Measurements from ENCODE around the gene CC2D2B. TPM values are rescaled to one million over a fixed set of nuclear protein-coding genes. Genes with fewer than 3 reads are reported as not detected.
"Not testable (repeated sequence)": the region's sequence is repeated elsewhere in the genome, so short reads cannot be mapped to it uniquely, and the experiment has no call there.

The CC2D2B gene
- total RNA-seq, 4 donors from 2014 or later: 1.1 to 30.5 (median 2.0) TPM

GRCh38 chr10:95873651-95874050, 34.1 kb upstream of the CC2D2B start:
- H3K36me3 ChIP-seq: peaks cover 0 to 4% (median 0%) of the 10 kb centered on the region in 3 donors
- H3K27ac ChIP-seq: no peak overlapping the region
- no peak for TF ChIP-seq POLR2A (IDR thresholded peaks at IDR 0.05)
- TF ChIP-seq CTCF (IDR thresholded peaks at IDR 0.05): no peak
- H3K4me3 ChIP-seq: no peak overlapping the region
- H3K27me3 ChIP-seq: no peaks in the 10 kb centered on the region
- no peaks in the 10 kb centered on the region for H3K4me1 ChIP-seq
- no peak for DNase-seq
- peaks cover 0 to 6% (median 0%) of the 10 kb centered on the region in 4 donors for H3K9me3 ChIP-seq

- not testable (repeated sequence) for H3K4me1 ChIP-seq, H3K4me3 ChIP-seq, H3K36me3 ChIP-seq, DNase-seq, H3K9me3 ChIP-seq, H3K27ac ChIP-seq, H3K27me3 ChIP-seq
These were observed 33.0 kb upstream of the CC2D2B start for GRCh38 chr10:95874783-95875182.

- no peak for DNase-seq
- H3K4me3 ChIP-seq: no peak overlapping the region
These were observed 31.0 kb upstream of the CC2D2B start for GRCh38 chr10:95876756-95877155.

GRCh38 chr10:95877881-95878280, 29.9 kb upstream of the CC2D2B start:
- no peak for DNase-seq
- Histone ChIP-seq H3K27ac (no peak overlapping the region), H3K4me1 (no peaks in the 10 kb centered on the region), H3K27me3 (no peaks in the 10 kb centered on the region), H3K36me3 (peaks cover 0 to 4% (median 0%) of the 10 kb centered on the region in 3 donors), H3K9me3 (peaks cover 0 to 6% (median 0%) of the 10 kb centered on the region in 4 donors), H3K4me3 (no peak overlapping the region)
- TF ChIP-seq CTCF (IDR thresholded peaks at IDR 0.05) (no peak), POLR2A (IDR thresholded peaks at IDR 0.05) (no peak)

More at GRCh38 chr10:95876756-95877155, 31.0 kb upstream of the CC2D2B start:
- Histone ChIP-seq H3K36me3 (peaks cover 0 to 4% (median 0%) of the 10 kb centered on the region in 3 donors), H3K4me1 (no peaks in the 10 kb centered on the region), H3K27ac (no peak overlapping the region), H3K27me3 (no peaks in the 10 kb centered on the region), H3K9me3 (peaks cover 0 to 6% (median 0%) of the 10 kb centered on the region in 4 donors)
- TF ChIP-seq POLR2A (IDR thresholded peaks at IDR 0.05): no peak
- TF ChIP-seq CTCF (IDR thresholded peaks at IDR 0.05): no peak

- no peaks in the 10 kb centered on the region for H3K36me3 ChIP-seq
- H3K27me3 ChIP-seq: no peaks in the 10 kb centered on the region
- no peak overlapping the region for H3K27ac ChIP-seq
- H3K9me3 ChIP-seq: no peaks in the 10 kb centered on the region
- no peak for DNase-seq
- H3K4me1 ChIP-seq: no peaks in the 10 kb centered on the region
- no peak overlapping the region for H3K4me3 ChIP-seq
- TF ChIP-seq CTCF (IDR thresholded peaks at IDR 0.05): no peak
- no peak for TF ChIP-seq POLR2A (IDR thresholded peaks at IDR 0.05)
These were observed 27.1 kb upstream of the CC2D2B start for GRCh38 chr10:95880704-95881103.

GRCh38 chr10:95881316-95881715, 26.5 kb upstream of the CC2D2B start:
- DNase-seq: no peak

More at GRCh38 chr10:95881316-95881715, 26.5 kb upstream of the CC2D2B start:
- Histone ChIP-seq H3K9me3 (no peaks in the 10 kb centered on the region), H3K36me3 (no peaks in the 10 kb centered on the region), H3K27ac (no peak overlapping the region), H3K4me3 (no peak overlapping the region), H3K27me3 (no peaks in the 10 kb centered on the region), H3K4me1 (no peaks in the 10 kb centered on the region)
- TF ChIP-seq CTCF (IDR thresholded peaks at IDR 0.05) (no peak), POLR2A (IDR thresholded peaks at IDR 0.05) (no peak)
